SU-DHL-6 (cell line): ENCODE results near the gene PCDHGA6.

Experiments
- H2AFZ ChIP-seq: fragments of 200-600 bp; sonication (generic); 2 replicates; pipeline ENCODE4 v1.6.1; 2014; ENCODE audit warnings: low read depth, mild to moderate bottlenecking, moderate library complexity, mixed read lengths, antibody characterized with exemption, low read length; ENCODE audit not compliant: severe bottlenecking
- H3F3A ChIP-seq: fragments of 200-600 bp; shearing (Covaris generic); 2 replicates; pipeline ENCODE4 v1.6.0; 2016; ENCODE audit warnings: antibody characterized with exemption, mild to moderate bottlenecking; ENCODE audit not compliant: insufficient read depth
- H3K27ac ChIP-seq: fragments of 200-600 bp; sonication (generic); 2 replicates; pipeline ENCODE4 v1.5.1; 2016; ENCODE audit warnings: low read depth, mild to moderate bottlenecking, low read length, moderate library complexity, mixed read lengths
- H3K27me3 ChIP-seq: fragments of 200-600 bp; sonication (generic), shearing (Covaris generic); 2 replicates; pipeline ENCODE4 v1.6.0; 2014; ENCODE audit warnings: mild to moderate bottlenecking, low read length
- H3K36me3 ChIP-seq: fragments of 200-600 bp; sonication (generic); 2 replicates; pipeline ENCODE4 v1.6.1; 2014; ENCODE audit warnings: mild to moderate bottlenecking, low read length, mixed read lengths
- H3K4me2 ChIP-seq: fragments of 300-600, 200-600 bp; shearing (Covaris generic), sonication (generic); 2 replicates; pipeline ENCODE4 v1.6.0; 2014; ENCODE audit warnings: low read length, low read depth, mild to moderate bottlenecking; ENCODE audit not compliant: poor library complexity, severe bottlenecking
- H3K4me3 ChIP-seq: fragments of 200-600 bp; sonication (generic); 2 replicates; pipeline ENCODE4 v1.5.1; 2014; ENCODE audit warnings: antibody characterized with exemption, low read length, mild to moderate bottlenecking, mixed read lengths; ENCODE audit not compliant: insufficient read depth, poor library complexity, severe bottlenecking
- H3K79me2 ChIP-seq: fragments of 200-600 bp; sonication (generic); 2 replicates; pipeline ENCODE4 v1.6.1; 2014; ENCODE audit warnings: mild to moderate bottlenecking, low read length, moderate library complexity; ENCODE audit not compliant: insufficient read depth
- H3K9ac ChIP-seq: fragments of 200-600 bp; sonication (generic); 2 replicates; pipeline ENCODE4 v1.7.0; 2014; ENCODE audit warnings: mild to moderate bottlenecking, low read length
- H3K9me2 ChIP-seq: fragments of 200-600 bp; sonication (generic); replicated peaks from 2 replicates; pipeline ENCODE4 v1.6.1; 2014; ENCODE audit warnings: low read length; ENCODE audit not compliant: insufficient read depth
- H3K9me3 ChIP-seq: fragments of 200-600 bp; sonication (generic); 2 replicates; pipeline ENCODE4 v1.6.1; 2014; ENCODE audit warnings: low read length, mixed read lengths; ENCODE audit not compliant: insufficient read depth
- H4K20me1 ChIP-seq: fragments of 200-600 bp; sonication (generic); 2 replicates; pipeline ENCODE4 v1.6.1; 2014; ENCODE audit warnings: low read depth, mild to moderate bottlenecking, antibody characterized with exemption, low read length, moderate library complexity, mixed read lengths
- EZH2phosphoT487 ChIP-seq: fragments of 200-600 bp; sonication (generic), shearing (Covaris generic); conservative IDR thresholded peaks from 2 replicates; pipeline ENCODE4 v1.6.1; 2018; ENCODE audit warnings: mild to moderate bottlenecking, antibody characterized with exemption, low read length, moderate library complexity, mixed read lengths
- TF ChIP-seq, protein P1 (sequence below): fragments of 200-600 bp; sonication (generic); IDR thresholded peaks from one replicate; pipeline ENCODE4 v1.5.1; 2017; ENCODE audit warnings: antibody characterized with exemption, mild to moderate bottlenecking, low read length, moderate library complexity; ENCODE audit not compliant: insufficient read depth, poor library complexity, severe bottlenecking

Gene PCDHGA6

DNA sequence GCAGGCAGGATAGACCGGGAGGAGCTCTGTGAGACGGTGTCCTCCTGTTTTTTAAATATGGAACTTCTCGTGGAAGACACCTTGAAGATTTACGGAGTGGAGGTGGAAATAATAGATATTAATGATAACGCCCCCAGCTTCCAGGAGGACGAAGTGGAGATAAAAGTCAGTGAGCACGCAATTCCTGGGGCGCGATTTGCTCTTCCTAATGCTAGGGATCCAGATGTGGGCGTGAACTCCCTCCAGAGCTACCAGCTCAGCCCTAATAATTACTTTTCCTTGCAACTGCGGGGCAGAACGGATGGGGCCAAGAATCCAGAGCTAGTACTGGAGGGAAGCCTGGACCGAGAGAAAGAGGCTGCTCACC lies 47.8 kb downstream of the PCDHGA6 start:
- Histone ChIP-seq H3K27me3 (no peaks in the 10 kb centered on the region), H3K9me3 (peaks cover 12% of the 10 kb centered on the region; the same call in 1 of the 2 replicates), H3K9me2 (no peaks in the 10 kb centered on the region), H3K27ac (no peak overlapping the region), H4K20me1 (no peaks in the 10 kb centered on the region), H3F3A (no peaks in the 10 kb centered on the region), H2AFZ (no peak overlapping the region), H3K36me3 (0 out of 2 replicates have a peak, but pooled peaks cover 2% of the 10 kb centered on the region), H3K9ac (no peak overlapping the region), H3K79me2 (no peaks in the 10 kb centered on the region), H3K4me2 (no peak overlapping the region), H3K4me3 (no peak overlapping the region)
- TF ChIP-seq, protein P1, sequence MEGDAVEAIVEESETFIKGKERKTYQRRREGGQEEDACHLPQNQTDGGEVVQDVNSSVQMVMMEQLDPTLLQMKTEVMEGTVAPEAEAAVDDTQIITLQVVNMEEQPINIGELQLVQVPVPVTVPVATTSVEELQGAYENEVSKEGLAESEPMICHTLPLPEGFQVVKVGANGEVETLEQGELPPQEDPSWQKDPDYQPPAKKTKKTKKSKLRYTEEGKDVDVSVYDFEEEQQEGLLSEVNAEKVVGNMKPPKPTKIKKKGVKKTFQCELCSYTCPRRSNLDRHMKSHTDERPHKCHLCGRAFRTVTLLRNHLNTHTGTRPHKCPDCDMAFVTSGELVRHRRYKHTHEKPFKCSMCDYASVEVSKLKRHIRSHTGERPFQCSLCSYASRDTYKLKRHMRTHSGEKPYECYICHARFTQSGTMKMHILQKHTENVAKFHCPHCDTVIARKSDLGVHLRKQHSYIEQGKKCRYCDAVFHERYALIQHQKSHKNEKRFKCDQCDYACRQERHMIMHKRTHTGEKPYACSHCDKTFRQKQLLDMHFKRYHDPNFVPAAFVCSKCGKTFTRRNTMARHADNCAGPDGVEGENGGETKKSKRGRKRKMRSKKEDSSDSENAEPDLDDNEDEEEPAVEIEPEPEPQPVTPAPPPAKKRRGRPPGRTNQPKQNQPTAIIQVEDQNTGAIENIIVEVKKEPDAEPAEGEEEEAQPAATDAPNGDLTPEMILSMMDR = no peak
- no peak for TF ChIP-seq EZH2phosphoT487

DNA sequence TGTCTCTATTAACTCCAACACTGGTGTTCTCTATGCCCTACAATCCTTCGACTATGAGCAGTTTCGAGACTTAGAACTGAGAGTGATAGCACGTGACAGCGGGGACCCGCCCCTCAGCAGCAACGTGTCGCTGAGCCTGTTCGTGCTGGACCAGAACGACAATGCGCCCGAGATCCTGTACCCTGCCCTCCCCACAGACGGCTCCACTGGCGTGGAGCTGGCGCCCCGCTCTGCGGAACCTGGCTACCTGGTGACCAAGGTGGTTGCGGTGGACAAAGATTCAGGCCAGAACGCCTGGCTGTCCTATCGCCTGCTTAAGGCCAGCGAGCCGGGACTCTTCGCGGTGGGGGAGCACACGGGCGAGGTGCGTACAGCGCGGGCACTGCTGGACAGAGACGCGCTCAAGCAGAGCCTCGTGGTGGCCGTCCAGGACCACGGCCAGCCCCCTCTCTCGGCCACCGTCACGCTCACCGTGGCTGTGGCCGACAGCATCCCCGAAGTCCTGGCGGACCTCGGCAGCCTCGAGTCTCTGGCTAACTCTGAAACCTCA lies 49.1 kb downstream of the PCDHGA6 start:
- no peaks in the 10 kb centered on the region for H3K9me2 ChIP-seq
- no peak overlapping the region for H3K4me3 ChIP-seq
- 0 out of 2 replicates have a peak, but pooled peaks cover 2% of the 10 kb centered on the region for H3K36me3 ChIP-seq
- H3K27me3 ChIP-seq = no peaks in the 10 kb centered on the region
- H3K9me3 ChIP-seq = peaks cover 15% of the 10 kb centered on the region; the same call in 1 of the 2 replicates
- no peaks in the 10 kb centered on the region for H3K79me2 ChIP-seq
- no peaks in the 10 kb centered on the region for H4K20me1 ChIP-seq
- no peak overlapping the region for H3K27ac ChIP-seq
- no peak overlapping the region for H2AFZ ChIP-seq
- no peak overlapping the region for H3K4me2 ChIP-seq
- no peak for TF ChIP-seq EZH2phosphoT487
- TF ChIP-seq, protein P1 = no peak
- H3K9ac ChIP-seq = no peak overlapping the region
- no peaks in the 10 kb centered on the region for H3F3A ChIP-seq

DNA sequence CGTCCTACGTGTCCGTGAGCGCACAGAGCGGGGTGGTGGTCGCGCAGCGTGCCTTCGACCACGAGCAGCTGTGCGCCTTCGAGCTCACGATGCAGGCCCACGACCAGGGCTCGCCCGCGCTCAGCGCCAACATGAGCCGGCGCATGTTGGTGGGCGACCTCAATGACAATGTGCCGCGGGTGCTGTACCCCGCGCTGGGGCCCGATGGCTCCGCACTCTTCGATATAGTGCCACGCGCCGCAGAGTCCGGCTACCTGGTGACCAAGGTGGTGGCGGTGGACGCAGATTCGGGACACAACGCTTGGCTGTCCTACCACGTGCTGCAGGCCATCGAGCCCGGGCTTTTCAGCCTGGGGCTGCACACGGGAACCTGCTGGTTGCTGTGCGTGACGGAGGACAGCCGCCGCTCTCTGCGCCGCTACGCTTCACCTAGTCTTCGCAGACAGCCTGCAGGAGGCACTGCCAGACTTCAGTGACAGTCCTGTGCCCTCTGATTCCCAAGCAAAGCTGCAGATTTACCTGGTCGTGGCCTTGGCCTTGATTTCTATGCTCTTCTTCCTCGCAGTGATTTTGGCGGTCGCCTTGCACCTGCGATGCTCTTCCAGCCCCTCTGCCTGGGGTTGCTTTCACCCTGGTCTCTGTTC lies 54.2 kb downstream of the PCDHGA6 start:
- Histone ChIP-seq H3K79me2 (no peaks in the 10 kb centered on the region), H3K9ac (no peak overlapping the region), H3K4me2 (no peak overlapping the region), H3F3A (no peaks in the 10 kb centered on the region), H3K4me3 (no peak overlapping the region), H3K36me3 (no peaks in the 10 kb centered on the region; the same call in 1 of the 2 replicates), H3K27me3 (no peaks in the 10 kb centered on the region), H3K27ac (no peak overlapping the region), H4K20me1 (no peaks in the 10 kb centered on the region), H3K9me2 (no peaks in the 10 kb centered on the region), H3K9me3 (peaks cover 11% of the 10 kb centered on the region; the same call in 1 of the 2 replicates), H2AFZ (no peak overlapping the region)
- TF ChIP-seq, protein P1 = no peak
- TF ChIP-seq EZH2phosphoT487 = no peak
